Peyer's patch (tissue), 4 donors: Measurements from ENCODE around the gene EPDR1. TPM values are rescaled to one million over a fixed set of nuclear protein-coding genes. Genes with fewer than 3 reads are reported as not detected.
A peak's percentile ranks its signal among the peaks of the same experiment; 100 is the strongest.

Source experiments
- DNase-seq, 3 donors: peaks; one replicate each; pipeline ENCODE4 v3.0.0-alpha.2; 2017 to 2019
- H3K27ac ChIP-seq, 4 donors: fragments of 200-600 bp; sonication (generic); one replicate each; pipeline ENCODE4 v1.5.1; 2016 to 2019
- H3K27me3 ChIP-seq, 2 donors: fragments of 200-600 bp; sonication (generic); one replicate each; pipeline ENCODE4 v1.5.1; 2019
- H3K36me3 ChIP-seq, 3 donors: fragments of 200-600 bp; sonication (generic); one replicate each; pipeline ENCODE4 v1.5.1; 2016 to 2019
- H3K4me1 ChIP-seq, 4 donors: fragments of 200-600 bp; sonication (generic); one replicate each; pipeline ENCODE4 v1.5.1; 2016 to 2019
- H3K4me3 ChIP-seq, 4 donors: fragments of 200-600 bp; sonication (generic); 1 replicate in 3 of 4; 2 replicates in 1 of 4; pipeline ENCODE4 v1.5.1; 2016 to 2019; ENCODE audit warnings: mild to moderate bottlenecking in 1 of 4
- H3K9me3 ChIP-seq, 4 donors: fragments of 200-600 bp; sonication (generic); one replicate each; pipeline ENCODE4 v1.5.1; 2016 to 2019; ENCODE audit warnings: mild to moderate bottlenecking in 1 of 4
- CTCF ChIP-seq, 6 experiments: fragments of 450-650 bp in 4 of 6; fragments of 200-600 bp in 2 of 6; sonication (generic) in 1 of 6; IDR thresholded peaks; one replicate each; pipeline ENCODE4 v1.5.1; 2017 to 2019; ENCODE audit warnings: antibody characterized with exemption in 6 of 6, mild to moderate bottlenecking in 3 of 6, moderate library complexity in 1 of 6
- POLR2A ChIP-seq, 2 donors: fragments of 450-650 bp; IDR thresholded peaks; one replicate each; pipeline ENCODE4 v1.5.1; 2017; ENCODE audit warnings: antibody characterized with exemption in 2 of 2, mild to moderate bottlenecking in 2 of 2, moderate library complexity in 2 of 2
- total RNA-seq, 4 donors: library from RNA; depleted of rRNA; stranded (reverse); fragments of >200 nt; gene quantifications; one replicate each; pipeline ENCODE4 v1.1.0, GENCODE V29; 2016

EPDR1 gene
- total RNA-seq, 4 donors from 2014 or later = 7.4 to 22.5 (median 19.7) TPM

- H3K27me3 ChIP-seq = no peaks in the 10 kb centered on the region
- TF ChIP-seq POLR2A (IDR thresholded peaks at IDR 0.05) = no peak
- no peak for TF ChIP-seq CTCF (IDR thresholded peaks at IDR 0.05)
- DNase-seq = peak in 1 of 3 donors; percentile 55
- H3K4me3 ChIP-seq = peak overlapping the region; percentile 29 to 57 (median 40)
- H3K36me3 ChIP-seq = no peaks in the 10 kb centered on the region
- peaks cover 0 to 22% (median 0%) of the 10 kb centered on the region in 4 donors for H3K4me1 ChIP-seq
- peak overlapping the region in 2 of 4 donors; percentile 6 to 52 for H3K27ac ChIP-seq
- H3K9me3 ChIP-seq = no peaks in the 10 kb centered on the region
Observed at GRCh38 chr7:37916017-37916672, 4.3 kb upstream of the EPDR1 start.

- no peaks in the 10 kb centered on the region for H3K36me3 ChIP-seq
- H3K4me1 ChIP-seq = peaks cover 0 to 22% (median 0%) of the 10 kb centered on the region in 4 donors
- no peaks in the 10 kb centered on the region for H3K9me3 ChIP-seq
- peak within 1 kb of the TSS in 2 of 4 donors; percentile 7 to 52 for H3K27ac ChIP-seq
- DNase-seq = peak in 2 of 3 donors; percentile 50 to 69
- no peaks in the 10 kb centered on the region for H3K27me3 ChIP-seq
- peak within 1 kb of the TSS; percentile 29 to 57 (median 40) for H3K4me3 ChIP-seq
- TF ChIP-seq CTCF (IDR thresholded peaks at IDR 0.05) = peak in 5 of 6 experiments; percentile 23 to 77 (median 72)
- no peak for TF ChIP-seq POLR2A (IDR thresholded peaks at IDR 0.05)
Observed at GRCh38 chr7:37916673-37917660, 3.5 kb upstream of the EPDR1 start, which contains the start of gene SFRP4. SFRP4 (minus strand) TSS chr7:37916817; CDS start chr7:37916537, 280 bp downstream.

- no peak overlapping the region for H3K27ac ChIP-seq
- peaks cover 0 to 22% (median 0%) of the 10 kb centered on the region in 4 donors for H3K4me1 ChIP-seq
- DNase-seq = no peak
- H3K9me3 ChIP-seq = no peaks in the 10 kb centered on the region
- H3K36me3 ChIP-seq = no peaks in the 10 kb centered on the region
- peak in 2 of 6 experiments; percentile 4 to 5 for TF ChIP-seq CTCF (IDR thresholded peaks at IDR 0.05)
- TF ChIP-seq POLR2A (IDR thresholded peaks at IDR 0.05) = no peak
- no peak overlapping the region for H3K4me3 ChIP-seq
- H3K27me3 ChIP-seq = no peaks in the 10 kb centered on the region
Observed at GRCh38 chr7:37918526-37918925, 1.9 kb upstream of the EPDR1 start.

GRCh38 chr7:37920849-37921805 lies 687 bp downstream of the EPDR1 start:
- TF ChIP-seq POLR2A (IDR thresholded peaks at IDR 0.05) (peak in 1 of 2 donors; percentile 19), CTCF (IDR thresholded peaks at IDR 0.05) (peak in 1 of 6 experiments; percentile 6)
- no peaks in the 10 kb centered on the region for H3K36me3 ChIP-seq
- H3K27ac ChIP-seq = peak overlapping the region; percentile 31 to 95 (median 83)
- no peaks in the 10 kb centered on the region for H3K27me3 ChIP-seq
- H3K4me3 ChIP-seq = peak overlapping the region; percentile 46 to 66 (median 58)
- peaks cover 0 to 17% (median 0%) of the 10 kb centered on the region in 4 donors for H3K4me1 ChIP-seq
- DNase-seq = peak in 2 of 3 donors; percentile 69 to 84
- H3K9me3 ChIP-seq = no peaks in the 10 kb centered on the region
